SH-SY5Y (cell line): Measurements from ENCODE around the gene DMRTC2.

Experiments used
- GATA2 ChIP-seq: IDR thresholded peaks from 2 replicates; pipeline ENCODE4 v1.6.1; 2011; ENCODE audit warnings: mild to moderate bottlenecking, low read depth, low read length
- GATA3 ChIP-seq: IDR thresholded peaks from 2 replicates; pipeline ENCODE4 v1.6.1; 2011; ENCODE audit warnings: low read depth, mild to moderate bottlenecking, low read length, moderate library complexity

The DMRTC2 gene

GRCh38 chr19:41845001-41845050 lies at the start of gene DMRTC2:
TSS of gene DMRTC2 (plus strand) at chr19:41845042. CDS start at chr19:41847429, 2,387 bp downstream.
- TF ChIP-seq GATA3 (no peak), GATA2 (no peak)

DNA sequence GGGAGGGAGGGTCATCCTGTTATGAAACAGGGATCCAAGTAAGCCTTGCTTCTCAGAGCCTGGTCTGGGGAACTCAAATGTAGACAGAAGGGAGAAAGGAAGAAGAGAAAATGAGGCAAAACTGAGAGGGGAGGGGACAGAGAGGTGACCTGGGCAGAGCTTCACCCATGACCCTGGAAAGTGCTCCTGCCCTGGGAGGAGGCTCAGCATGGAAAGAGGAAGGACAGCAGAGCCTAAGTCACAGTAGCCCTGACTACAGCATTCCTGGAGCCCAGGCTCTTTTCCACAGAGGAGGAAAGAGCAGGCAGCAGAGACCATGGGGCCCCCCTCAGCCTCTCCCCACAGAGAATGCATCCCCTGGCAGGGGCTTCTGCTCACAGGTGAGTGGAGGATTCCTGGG lies 48.5 kb upstream of the DMRTC2 start, which contains the start of gene CEACAM3:
TSS of gene CEACAM3 (plus strand) at position 226 of the 400 bp plus-strand sequence. CDS start at position 317, 91 bp downstream.
- no peak for TF ChIP-seq GATA3
- no peak for TF ChIP-seq GATA2

DNA sequence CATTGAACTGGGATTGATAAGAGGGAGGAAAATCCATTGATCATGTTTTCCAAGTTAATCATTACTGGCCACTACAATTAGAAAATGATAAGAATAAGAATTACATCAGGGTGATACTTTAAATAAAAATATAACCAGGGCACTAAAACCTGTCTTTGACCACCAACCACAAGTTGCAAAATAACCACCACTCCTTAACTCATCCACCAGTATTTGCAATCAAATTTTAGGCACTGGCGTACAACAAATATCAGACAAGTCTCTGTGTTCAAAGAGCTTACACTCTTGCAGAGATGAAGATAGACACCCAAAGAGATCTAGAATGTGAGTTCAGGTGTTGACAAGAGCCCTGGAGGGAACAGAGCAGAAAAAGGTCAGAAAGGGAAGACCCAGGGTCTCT lies 47.9 kb upstream of the DMRTC2 start:
- TF ChIP-seq GATA2 (no peak), GATA3 (no peak)

GRCh38 chr19:41799444-41800000 lies 45.3 kb upstream of the DMRTC2 start:
- TF ChIP-seq GATA3 (no peak), GATA2 (no peak)

GRCh38 chr19:41801031-41801430 lies 43.8 kb upstream of the DMRTC2 start:
- TF ChIP-seq GATA3 (no peak), GATA2 (no peak)

DNA sequence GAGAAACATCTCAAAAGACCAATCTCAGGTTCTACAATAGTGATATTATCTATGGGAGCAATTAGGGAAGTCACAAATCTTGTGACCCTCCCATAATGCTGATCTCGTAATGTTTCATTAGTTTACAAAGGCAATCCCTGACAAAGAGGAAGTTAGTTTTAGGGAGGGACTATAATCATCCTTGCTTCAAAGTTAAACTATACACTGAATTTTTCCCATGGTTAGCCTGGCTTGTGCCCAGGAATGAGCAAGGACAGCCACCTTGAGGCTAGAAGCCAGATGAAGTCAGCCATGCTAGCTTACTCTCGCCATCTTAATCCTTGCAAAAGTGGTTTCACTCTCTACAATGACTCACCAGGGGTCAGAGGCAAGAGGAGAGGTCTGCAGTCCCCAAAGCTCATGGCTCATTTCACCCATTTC lies 43.0 kb upstream of the DMRTC2 start:
- TF ChIP-seq GATA3: no peak

DNA sequence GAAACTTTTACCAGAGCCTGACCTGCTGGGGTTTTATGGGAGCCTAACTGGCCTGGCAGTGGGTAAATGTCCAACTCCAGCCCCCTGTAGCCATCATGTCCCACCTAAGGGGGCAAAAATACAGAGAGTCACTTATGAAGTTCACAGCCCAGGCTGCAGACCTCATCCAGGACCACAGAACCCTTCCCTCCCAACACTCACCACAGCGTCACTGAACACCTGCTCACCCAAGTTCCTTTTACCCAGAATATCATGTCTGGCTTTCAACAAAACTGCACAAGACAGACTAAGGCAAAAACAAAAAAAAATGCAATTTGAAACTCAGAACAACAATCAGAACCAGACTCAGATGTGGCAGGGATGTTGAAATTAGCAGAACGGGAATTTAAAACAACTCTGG lies 42.1 kb upstream of the DMRTC2 start:
- TF ChIP-seq GATA3 (no peak), GATA2 (no peak)

GRCh38 chr19:41804336-41804735 lies 40.5 kb upstream of the DMRTC2 start:
- no peak for TF ChIP-seq GATA3
- TF ChIP-seq GATA2: no peak

DNA sequence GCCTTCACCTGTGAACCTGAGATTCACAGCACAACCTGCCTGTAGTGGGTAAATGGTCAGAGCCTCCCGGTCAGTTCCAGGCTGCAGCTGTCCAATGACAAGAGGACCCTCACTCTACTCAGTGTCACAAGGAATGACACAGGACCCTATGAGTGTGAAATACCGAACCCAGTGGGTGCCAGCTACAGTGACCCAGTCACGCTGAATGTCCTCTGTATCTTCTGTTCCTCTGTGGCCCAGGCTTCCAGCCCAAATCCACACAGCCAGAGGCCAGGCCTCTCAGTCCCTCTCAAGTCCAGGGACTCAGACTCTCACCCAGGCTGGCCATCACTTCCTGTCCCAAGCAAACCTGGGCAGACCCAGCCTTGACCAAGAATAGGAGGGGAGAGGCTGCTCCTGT lies 37.7 kb upstream of the DMRTC2 start:
- TF ChIP-seq GATA3 (no peak), GATA2 (no peak)

DNA sequence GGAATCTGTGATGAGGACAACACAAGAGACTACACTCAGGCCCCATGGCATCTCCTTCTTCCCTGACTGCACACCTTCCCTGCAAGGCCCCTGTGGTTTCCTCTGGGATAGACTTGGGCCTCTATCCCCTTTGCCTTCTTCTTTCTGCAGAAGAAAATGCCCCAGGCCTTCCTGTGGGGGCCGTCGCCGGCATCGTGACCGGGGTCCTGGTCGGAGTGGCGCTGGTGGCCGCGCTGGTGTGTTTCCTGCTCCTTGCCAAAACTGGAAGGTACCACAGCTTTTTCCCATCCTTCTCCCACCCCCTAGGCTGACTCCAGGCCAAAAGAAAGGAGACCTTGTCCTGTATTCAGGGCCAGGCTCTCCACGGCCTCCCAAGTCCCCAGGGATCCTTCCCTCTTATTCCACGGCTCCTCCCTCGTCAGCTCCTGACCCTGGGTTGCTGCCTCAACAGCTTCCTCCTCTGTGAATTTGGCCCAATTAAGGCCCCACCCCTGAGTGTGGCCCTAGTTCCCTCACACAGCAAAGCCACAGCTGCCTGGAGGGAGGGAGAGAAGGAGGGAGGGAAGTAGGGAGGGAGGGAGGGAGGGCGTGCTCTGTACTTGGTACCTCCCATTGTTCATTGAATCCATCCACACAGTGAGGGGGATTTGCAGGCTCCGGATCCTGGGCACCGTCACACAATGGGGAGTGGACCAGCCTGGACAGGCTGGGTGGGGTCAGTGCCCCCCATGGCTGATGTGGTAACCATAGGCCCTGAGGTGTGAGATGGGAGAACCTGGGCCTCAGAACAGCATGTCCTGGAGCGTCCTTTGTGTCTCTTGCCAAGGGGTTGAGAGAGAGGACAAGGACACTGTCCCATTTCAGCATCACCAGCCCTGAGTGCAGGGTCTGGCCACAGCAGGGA lies 35.9 kb upstream of the DMRTC2 start:
- TF ChIP-seq GATA3 (no peak), GATA2 (no peak)

GRCh38 chr19:41810301-41810700 lies 34.5 kb upstream of the DMRTC2 start:
- TF ChIP-seq GATA3 (no peak), GATA2 (no peak)

GRCh38 chr19:41811036-41811435 lies 33.8 kb upstream of the DMRTC2 start:
- no peak for TF ChIP-seq GATA2
- TF ChIP-seq GATA3: no peak

- no peak for TF ChIP-seq GATA2
- TF ChIP-seq GATA3: no peak
Observed at GRCh38 chr19:41811981-41812380, 32.9 kb upstream of the DMRTC2 start.

DNA sequence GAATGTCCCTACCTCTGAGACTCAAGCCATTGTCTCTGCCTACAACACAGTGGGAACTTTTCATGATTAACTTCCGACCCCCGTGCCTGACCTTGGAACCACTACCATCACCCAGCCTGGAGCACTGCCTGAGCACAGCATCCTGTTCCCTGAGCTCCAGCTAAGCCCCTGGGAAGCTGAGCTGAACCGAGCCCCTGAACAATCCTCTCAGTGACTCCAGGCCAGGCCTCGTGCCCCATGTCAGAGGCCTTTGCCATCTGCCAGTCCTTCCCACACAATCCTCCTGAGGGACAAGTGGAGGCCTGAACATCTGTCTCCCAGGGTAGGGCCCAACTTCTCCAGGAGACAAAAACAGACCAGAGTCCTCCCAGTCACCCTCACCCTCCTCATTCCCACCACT lies 30.9 kb upstream of the DMRTC2 start:
- TF ChIP-seq GATA2 (no peak), GATA3 (no peak)

- TF ChIP-seq GATA3: no peak
- TF ChIP-seq GATA2: no peak
Observed at GRCh38 chr19:41815301-41815700, 29.5 kb upstream of the DMRTC2 start.

DNA sequence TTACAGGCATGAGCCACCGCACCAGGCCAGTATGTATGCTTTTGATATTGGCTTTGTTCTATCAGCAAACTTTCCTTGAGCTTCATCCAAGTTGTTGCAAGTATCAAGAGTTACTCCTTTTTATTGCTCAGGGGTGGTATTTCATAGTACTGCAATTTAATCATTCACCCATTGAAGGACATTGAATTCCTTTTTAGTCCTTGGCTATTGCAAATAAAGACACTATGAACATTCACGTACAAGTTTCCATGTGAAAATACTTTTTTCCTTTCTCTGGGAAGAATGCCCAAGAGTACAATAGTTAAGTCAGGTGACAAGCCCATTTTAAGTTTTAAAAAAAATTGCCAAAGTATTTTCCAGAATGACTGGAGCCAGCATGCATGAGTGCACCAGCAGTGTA lies 28.1 kb upstream of the DMRTC2 start:
- TF ChIP-seq GATA3 (no peak), GATA2 (no peak)
